ENCODE data around the gene PAX2.
A peak's percentile ranks its signal among the peaks of the same experiment; 100 is the strongest.

Gene PAX2

GRCh38 chr10:100825325-100825875, 80.0 kb downstream of the PAX2 start:
- no peak for DNase-seq

DNA sequence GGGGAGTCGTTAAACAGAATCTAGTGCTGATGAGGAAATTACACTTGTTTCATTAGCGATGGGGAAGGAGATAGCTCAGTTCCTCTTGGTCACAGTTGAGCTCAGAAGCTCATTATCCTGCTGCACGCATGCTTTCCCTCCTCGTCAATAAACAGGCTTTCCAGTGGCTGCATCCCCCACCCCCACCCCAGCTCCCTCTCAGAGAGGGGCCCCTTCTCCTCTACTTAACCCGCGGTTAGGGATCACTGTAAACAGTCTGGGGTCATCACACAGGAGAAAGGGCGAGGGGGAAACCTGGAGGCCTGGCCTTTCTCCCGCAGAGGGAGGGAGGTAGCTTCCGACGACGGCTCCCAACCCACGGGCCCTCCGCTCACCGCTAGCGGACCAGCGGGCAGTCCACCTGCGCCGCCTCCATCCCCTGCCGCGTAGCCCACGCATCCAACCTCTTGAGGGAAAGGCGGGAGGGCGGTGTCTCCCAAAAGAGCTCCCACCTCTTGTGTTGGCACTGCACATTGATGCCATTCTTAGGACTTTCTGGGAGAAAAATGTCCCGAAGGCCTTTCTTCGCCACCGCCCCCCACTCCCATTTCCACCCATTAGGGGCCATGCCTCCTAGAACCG, 80.8 kb downstream of the PAX2 start:
- no peak for DNase-seq

GRCh38 chr10:100826661-100826982, 81.2 kb downstream of the PAX2 start:
- DNase-seq = peak in 1 of 6 experiments; percentile 23

DNA sequence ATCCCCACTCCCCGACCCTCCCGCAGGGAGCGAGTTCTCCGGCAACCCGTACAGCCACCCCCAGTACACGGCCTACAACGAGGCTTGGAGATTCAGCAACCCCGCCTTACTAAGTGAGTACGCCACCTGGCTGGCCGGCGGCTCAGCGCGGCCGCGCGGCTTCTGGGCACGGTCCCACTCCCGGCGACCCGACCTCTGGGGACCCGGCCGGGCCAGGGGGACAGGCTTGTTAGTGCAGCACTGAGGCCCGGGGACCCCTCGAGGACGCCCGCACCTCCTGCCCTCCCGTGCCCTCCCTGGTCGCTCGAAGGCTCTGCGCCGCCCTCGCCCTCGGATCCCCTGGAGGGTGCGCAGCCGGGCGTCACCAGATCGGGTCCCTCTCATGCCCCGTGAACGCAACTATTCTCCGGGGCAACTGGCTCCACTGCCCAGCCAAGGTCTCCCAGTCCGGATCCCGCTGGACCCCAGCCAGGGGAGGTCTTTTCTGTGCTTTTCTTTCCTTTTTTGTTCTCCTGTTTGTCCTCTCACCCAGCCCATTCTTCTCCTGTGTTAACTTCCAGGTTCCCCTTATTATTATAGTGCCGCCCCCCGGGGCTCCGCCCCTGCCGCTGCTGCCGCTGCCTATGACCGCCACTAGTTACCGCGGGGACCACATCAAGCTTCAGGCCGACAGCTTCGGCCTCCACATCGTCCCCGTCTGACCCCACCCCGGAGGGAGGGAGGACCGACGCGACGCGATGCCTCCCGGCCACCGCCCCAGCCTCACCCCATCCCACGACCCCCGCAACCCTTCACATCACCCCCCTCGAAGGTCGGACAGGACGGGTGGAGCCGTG, 81.8 kb downstream of the PAX2 start:
- peak in 3 of 6 experiments; percentile 30 to 41 (median 37) for DNase-seq

DNA sequence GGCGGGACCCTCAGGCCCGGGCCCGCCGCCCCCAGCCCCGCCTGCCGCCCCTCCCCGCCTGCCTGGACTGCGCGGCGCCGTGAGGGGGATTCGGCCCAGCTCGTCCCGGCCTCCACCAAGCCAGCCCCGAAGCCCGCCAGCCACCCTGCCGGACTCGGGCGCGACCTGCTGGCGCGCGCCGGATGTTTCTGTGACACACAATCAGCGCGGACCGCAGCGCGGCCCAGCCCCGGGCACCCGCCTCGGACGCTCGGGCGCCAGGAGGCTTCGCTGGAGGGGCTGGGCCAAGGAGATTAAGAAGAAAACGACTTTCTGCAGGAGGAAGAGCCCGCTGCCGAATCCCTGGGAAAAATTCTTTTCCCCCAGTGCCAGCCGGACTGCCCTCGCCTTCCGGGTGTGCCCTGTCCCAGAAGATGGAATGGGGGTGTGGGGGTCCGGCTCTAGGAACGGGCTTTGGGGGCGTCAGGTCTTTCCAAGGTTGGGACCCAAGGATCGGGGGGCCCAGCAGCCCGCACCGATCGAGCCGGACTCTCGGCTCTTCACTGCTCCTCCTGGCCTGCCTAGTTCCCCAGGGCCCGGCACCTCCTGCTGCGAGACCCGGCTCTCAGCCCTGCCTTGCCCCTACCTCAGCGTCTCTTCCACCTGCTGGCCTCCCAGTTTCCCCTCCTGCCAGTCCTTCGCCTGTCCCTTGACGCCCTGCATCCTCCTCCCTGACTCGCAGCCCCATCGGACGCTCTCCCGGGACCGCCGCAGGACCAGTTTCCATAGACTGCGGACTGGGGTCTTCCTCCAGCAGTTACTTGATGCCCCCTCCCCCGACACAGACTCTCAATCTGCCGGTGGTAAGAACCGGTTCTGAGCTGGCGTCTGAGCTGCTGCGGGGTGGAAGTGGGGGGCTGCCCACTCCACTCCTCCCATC, 82.7 kb downstream of the PAX2 start:
- peak in 1 of 6 experiments; percentile 13 for DNase-seq

- DNase-seq = peak in 4 of 6 experiments; percentile 14 to 29 (median 22)
Measured at GRCh38 chr10:100828738-100829096, 83.3 kb downstream of the PAX2 start.

GRCh38 chr10:100829097-100829870, 83.9 kb downstream of the PAX2 start:
- peak in 1 of 6 experiments; percentile 21 for DNase-seq

DNA sequence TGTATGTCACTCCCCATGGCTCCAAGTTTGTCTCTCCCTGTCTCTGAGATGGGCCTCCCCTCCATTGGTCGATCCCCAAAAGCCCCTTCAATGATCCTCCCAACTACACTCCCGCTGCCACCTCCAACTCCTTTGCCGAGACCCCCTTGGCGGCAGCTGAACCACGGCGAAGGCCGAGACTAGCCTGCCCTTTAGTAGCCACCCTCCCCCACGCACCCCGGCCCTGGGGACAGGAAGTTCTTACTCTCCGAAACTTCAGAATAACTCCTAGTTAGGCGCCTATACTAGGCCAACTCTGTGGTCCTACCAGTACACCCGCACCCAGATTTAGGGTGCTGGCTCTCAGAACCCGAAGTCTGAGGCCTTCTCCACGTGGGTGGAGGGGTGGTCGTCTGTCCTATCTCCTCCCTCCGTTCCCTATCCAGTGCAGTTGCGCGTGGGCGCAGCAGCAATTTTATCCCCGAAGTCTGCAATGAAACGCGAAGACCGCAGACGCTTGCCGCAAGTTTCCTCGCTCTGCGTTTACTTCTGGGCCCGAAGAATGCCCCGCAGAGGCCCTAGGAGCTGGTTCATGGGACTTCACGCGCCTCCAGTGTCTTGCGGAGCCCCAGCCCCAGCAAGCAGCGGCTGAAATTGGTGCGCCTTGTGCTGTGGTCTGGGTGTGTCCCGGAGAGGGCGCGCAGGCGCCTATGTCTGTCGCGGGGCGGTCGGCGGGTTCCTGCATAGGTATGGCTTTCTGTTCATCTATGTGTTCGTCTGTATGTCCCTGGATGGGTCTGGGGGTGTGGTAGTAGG, 84.7 kb downstream of the PAX2 start:
- DNase-seq = no peak

DNA sequence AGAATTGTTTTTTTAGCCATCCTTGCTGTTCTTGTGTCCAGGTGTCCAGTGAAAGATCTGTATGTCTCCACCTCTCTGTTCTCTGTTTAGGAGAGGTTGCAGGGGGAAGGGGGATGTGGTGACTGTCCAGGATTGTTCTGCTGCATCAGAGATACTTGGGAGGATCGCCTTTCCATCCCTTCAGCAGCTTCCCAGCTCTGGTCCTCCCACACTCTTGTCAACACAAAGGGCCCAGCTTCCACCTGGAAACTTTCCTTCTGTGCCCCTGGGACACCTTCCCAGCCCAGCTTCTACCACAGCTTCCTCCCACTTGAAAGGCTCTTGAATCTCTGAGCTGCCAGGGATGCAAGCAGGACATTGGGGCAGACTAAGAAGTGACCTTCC, 85.3 kb downstream of the PAX2 start:
- no peak for DNase-seq

- no peak for DNase-seq
Measured at GRCh38 chr10:100831742-100832141, 86.4 kb downstream of the PAX2 start.

- DNase-seq = no peak
Measured at GRCh38 chr10:100835810-100836209, 90.4 kb downstream of the PAX2 start.

DNA sequence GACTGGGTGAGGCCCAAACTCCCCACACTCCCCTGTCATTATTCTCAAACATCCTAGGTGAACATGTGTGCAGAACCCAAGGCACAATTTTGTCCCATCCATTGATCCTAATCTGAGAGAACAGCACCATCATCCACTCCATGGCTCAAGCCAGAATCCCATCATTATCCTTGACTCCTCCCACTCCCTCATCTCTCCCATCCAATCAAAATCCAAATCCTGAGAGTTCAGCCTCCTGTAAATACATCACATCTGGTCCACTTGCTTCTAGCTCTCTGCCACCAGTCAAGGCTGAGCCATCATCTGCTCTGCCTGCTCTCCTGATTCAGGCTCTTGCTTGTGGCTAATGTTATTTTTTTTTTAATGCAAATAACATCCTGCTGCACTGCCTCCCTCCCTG, 91.5 kb downstream of the PAX2 start:
- no peak for DNase-seq

DNA sequence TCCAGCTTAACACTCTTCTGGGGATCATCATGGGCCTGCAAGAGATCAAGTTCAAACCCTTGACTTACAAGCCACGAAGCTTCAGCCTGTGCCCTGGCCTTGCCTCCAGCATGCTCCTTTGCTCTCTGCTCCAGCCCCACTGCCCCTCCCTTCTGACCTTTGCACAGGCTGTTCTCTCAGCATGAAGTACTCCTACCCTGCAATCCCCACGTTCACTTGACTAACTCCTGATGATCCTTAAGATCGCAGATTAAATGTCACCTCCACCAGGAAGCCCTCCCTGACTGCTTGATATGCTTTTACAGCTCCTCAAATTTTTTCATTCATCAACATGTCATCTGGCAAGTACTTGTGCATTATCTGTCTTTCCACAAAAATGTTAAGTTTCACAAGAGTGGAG, 91.9 kb downstream of the PAX2 start:
- no peak for DNase-seq

- no peak for DNase-seq
Measured at GRCh38 chr10:100838986-100839385, 93.6 kb downstream of the PAX2 start.

GRCh38 chr10:100841528-100841927, 96.1 kb downstream of the PAX2 start:
- no peak for DNase-seq

DNA sequence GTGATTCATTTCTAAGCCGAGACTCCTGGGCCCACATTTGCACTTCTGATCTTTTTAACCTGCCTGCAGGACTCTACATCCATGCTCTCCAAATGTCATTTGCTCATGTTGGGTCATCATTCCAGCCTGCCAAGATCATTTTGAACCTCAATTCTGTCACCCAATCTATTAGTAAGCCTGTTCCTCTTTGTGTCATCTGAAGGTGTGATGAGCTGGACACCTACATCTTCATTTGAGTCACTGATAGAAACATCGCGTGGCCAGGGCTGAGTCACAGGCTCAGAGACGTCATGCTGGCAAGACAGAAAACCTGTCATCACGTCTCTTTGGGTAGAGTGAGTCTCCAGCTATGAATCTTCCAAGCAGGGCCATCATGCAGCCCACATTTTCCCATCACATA, 102.1 kb downstream of the PAX2 start:
- no peak for DNase-seq

DNA sequence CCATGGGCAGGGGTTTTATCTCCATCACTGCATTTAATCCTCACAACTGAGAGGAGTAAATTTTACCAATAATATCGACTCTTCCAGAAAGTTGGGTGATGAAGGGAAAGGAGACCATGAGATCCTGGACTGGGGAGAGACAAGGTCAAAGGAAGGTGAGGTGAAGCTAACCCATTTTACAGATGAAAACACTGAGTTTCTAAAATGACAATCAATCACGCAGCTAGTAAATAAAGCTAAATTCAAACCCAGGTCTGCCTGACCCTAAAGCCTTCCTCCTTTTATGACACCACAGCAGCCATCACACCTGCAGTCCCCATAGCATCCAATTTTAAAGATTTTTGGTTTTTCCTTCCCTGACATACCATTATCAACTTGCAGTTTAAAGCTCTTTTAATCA, 103.4 kb downstream of the PAX2 start:
- no peak for DNase-seq

- DNase-seq = no peak
Measured at GRCh38 chr10:100858261-100858660, 112.9 kb downstream of the PAX2 start.

DNA sequence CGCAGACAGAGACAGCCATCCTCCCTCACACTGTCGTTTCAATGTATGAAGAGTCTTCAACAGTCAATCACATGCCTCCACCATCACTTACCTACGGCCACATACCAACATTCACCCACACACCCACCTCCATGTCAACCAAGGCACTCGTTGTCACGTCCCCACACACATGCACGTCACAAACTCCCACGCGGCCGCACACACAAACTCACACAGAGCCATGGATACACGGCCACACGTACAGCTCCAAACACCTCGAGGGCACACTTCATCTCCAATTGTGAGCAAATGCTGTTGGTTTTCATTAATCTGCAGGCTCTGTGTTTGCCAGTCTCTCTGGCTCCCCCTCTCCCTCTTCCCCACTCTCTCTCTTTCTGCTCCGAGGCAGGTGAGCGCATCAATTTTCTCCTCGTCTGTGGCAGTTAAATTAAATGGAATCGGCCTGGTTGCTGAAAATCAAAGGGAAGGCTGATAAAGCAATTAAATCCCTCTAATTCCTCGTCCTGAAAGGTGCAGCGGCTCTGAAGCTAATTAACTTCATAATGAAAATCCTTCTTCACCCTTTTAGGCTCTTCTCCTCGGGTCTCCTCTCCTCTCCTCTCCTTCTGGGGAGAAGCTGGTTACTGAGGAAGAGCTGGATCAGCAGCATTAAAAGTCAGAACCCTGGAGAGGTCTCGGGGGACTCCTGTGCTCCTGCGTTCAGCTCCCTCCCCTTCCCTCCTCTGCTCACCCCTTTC, 113.5 kb downstream of the PAX2 start:
- DNase-seq = no peak

DNA sequence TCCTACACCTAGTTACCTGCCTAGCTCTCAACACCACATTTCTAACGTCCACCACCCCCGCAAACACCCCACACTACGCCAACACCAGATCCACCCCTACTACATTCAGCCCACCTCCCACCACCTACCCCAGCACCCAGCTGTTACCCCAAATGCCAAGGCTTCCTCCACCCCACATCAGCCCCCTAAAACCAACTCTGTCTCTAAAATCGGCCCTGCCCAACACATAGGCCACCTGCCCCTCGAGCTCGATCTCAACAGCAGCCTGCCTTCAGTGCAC, 114.0 kb downstream of the PAX2 start:
- DNase-seq = no peak

GRCh38 chr10:100863433-100863832, 118.1 kb downstream of the PAX2 start:
- no peak for DNase-seq
